GM12892 (cell line): Measurements from ENCODE around the gene C10orf90.

ENCODE experiments used
- POLR2A ChIP-seq: IDR thresholded peaks from 2 replicates; pipeline ENCODE4 v1.6.1; 2011; ENCODE audit warnings: low read depth, low read length, control low read depth
- TAF1 ChIP-seq: IDR thresholded peaks from 2 replicates; pipeline ENCODE4 v1.6.1; 2011; ENCODE audit warnings: low read depth, mild to moderate bottlenecking, control low read depth, low read length, borderline replicate concordance

DNA sequence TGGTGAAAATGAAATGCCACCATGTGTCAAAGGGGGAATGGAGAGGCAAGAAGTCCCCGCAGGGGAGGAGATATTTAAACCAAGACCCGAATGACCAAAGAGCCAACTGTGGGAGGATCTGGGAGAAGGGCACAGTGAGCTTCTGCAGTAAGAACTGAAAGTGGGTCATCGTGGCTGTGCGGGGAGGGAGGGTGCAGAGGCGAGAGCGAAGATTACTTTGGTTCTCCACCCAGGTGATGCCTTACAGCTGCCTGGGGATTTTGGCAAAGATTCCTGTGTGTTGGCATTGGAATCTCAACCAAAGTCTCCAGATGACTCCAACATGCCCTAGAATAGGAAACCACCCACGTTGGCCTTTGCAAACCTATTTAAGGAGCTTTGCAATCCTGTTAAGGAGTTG is 238.0 kb downstream of the C10orf90 start:
- no peak for TF ChIP-seq TAF1
- TF ChIP-seq POLR2A = no peak
